ENCODE results near the gene C9orf40. TPM values are rescaled to one million over a fixed set of nuclear protein-coding genes. Genes with fewer than 3 reads are reported as not detected.
A peak's percentile ranks its signal among the peaks of the same experiment; 100 is the strongest.

The C9orf40 gene
- polyA plus RNA-seq, 1 donor (not counting 4 experiments of a cell fraction or from before 2014, with no cell fraction given), result 5.1 TPM

DNA sequence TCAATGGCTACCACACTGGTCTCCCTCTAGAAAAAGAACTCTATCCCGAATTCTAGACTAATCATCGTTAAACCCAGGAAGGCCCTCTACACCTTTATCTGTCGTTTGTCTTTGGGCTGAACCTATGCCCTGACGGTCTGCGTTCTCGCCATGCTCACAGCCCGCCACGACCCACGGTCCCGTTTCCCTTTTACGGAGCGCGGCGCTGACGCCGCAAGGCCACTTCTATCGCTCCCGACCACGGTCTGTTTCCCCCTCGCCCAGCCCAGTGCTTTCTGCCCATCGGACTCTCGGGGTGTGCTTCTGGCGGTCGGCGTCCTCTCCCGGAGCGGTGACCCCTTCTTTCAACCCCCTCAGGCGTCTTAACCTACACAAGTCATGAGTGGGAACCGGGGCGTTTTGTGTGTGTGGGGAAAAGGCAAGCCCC, 974 bp downstream of the C9orf40 start:
- H3K27me3 ChIP-seq (ENCODE audit: control insufficient read depth, extremely low read depth, insufficient read depth, low read length), result no peaks in the 10 kb centered on the region
- peak overlapping the region; percentile 82 for H3K4me2 ChIP-seq (ENCODE audit: control insufficient read depth, extremely low read depth, insufficient read depth, low read depth, low read length)
- peak overlapping the region; percentile 91 for H3K9ac ChIP-seq (ENCODE audit: control insufficient read depth, extremely low read depth, insufficient read depth, low read length)
- dilution Hi-C loops (cut with MboI; ENCODE audit: extremely low pct_ligation_motif_present, low sequenced_read_pairs), result no loop called here
- no peaks in the 10 kb centered on the region for H3K9me1 ChIP-seq (ENCODE audit: control insufficient read depth, extremely low read depth, insufficient read depth, low read length)
- no peaks in the 10 kb centered on the region for H3K9me3 ChIP-seq (ENCODE audit: control insufficient read depth, low read depth, low read length)
- DNase-seq (ENCODE audit: low read depth, low spot score), result no peak
- no peak for TF ChIP-seq CTCF (optimal IDR thresholded peaks at IDR 0.05 in 1 of 3, IDR thresholded peaks at IDR 0.05 in 1 of 3, conservative IDR thresholded peaks at IDR 0.05 in 1 of 3; ENCODE audit: extremely low read depth in 1 of 3, insufficient read depth in 2 of 3, low read length in 3 of 3)
- peak overlapping the region; percentile 83 for H3K27ac ChIP-seq (ENCODE audit: control insufficient read depth, insufficient read depth, low read length)
- peaks cover 6% of the 10 kb centered on the region for H3K79me2 ChIP-seq (ENCODE audit: control insufficient read depth, insufficient read depth, low read length)
- peak overlapping the region; percentile 97 for H2AFZ ChIP-seq (ENCODE audit: control insufficient read depth, low read length)
- peak overlapping the region; percentile 89 to 95 (median 89) for H3K4me3 ChIP-seq (ENCODE audit: control insufficient read depth in 2 of 3, extremely low read depth in 1 of 3, insufficient read depth in 2 of 3, low read depth in 1 of 3, low read length in 3 of 3)
- peaks cover 8% of the 10 kb centered on the region for H3K4me1 ChIP-seq (ENCODE audit: control insufficient read depth, extremely low read depth, insufficient read depth, low read length)
- no peak for FAIRE-seq
- no peaks in the 10 kb centered on the region for H3K36me3 ChIP-seq (ENCODE audit: control insufficient read depth in 2 of 2, extremely low read depth in 1 of 2, insufficient read depth in 2 of 2, low read length in 2 of 2)
- no peaks in the 10 kb centered on the region for H4K20me1 ChIP-seq (ENCODE audit: control insufficient read depth, extremely low read depth, insufficient read depth, low read length)

DNA sequence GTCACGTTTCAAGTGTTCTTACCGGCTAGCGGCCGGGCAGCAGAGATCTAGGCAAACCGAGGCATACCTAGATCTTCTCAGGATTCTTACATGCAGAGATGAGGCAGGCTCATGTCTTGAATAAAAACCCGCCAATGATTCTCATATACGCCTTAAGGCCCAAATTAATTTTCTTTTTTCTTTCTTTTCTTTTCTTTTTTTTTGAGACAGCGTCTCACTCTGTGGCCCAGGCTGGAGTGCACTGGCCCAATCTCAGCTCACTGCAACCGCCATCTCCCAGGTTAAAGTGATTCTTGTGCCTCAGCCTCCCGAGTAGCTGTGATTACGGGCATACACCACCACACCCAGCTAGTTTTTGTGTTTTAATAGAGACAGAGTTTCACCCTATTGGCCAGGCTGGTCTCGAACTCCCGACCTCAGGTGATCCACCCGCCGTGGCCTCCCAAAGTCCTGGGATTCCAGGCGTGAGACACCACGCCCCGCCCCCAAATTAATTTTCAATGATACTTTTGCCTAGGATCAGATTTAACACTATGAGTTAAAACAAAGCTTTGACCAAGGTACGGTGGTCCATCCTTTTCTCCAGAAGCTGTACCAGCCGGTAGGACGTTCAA, 1.5 kb downstream of the C9orf40 start:
- no peaks in the 10 kb centered on the region for H4K20me1 ChIP-seq (ENCODE audit: control insufficient read depth, extremely low read depth, insufficient read depth, low read length)
- FAIRE-seq, result no peak
- peak overlapping the region; percentile 83 for H3K27ac ChIP-seq (ENCODE audit: control insufficient read depth, insufficient read depth, low read length)
- peaks cover 8% of the 10 kb centered on the region for H3K4me1 ChIP-seq (ENCODE audit: control insufficient read depth, extremely low read depth, insufficient read depth, low read length)
- H3K4me3 ChIP-seq (ENCODE audit: control insufficient read depth in 2 of 3, extremely low read depth in 1 of 3, insufficient read depth in 2 of 3, low read depth in 1 of 3, low read length in 3 of 3), result peak overlapping the region; percentile 89 to 95 (median 89)
- peak overlapping the region; percentile 82 for H3K4me2 ChIP-seq (ENCODE audit: control insufficient read depth, extremely low read depth, insufficient read depth, low read depth, low read length)
- H2AFZ ChIP-seq (ENCODE audit: control insufficient read depth, low read length), result peak overlapping the region; percentile 97
- dilution Hi-C loops (cut with MboI; ENCODE audit: extremely low pct_ligation_motif_present, low sequenced_read_pairs), result no loop called here
- H3K9me3 ChIP-seq (ENCODE audit: control insufficient read depth, low read depth, low read length), result no peaks in the 10 kb centered on the region
- peaks cover 6% of the 10 kb centered on the region for H3K79me2 ChIP-seq (ENCODE audit: control insufficient read depth, insufficient read depth, low read length)
- TF ChIP-seq EZH2 (IDR thresholded peaks at IDR 0.05; ENCODE audit: low read length) (no peak), CTCF (optimal IDR thresholded peaks at IDR 0.05 in 1 of 3, IDR thresholded peaks at IDR 0.05 in 1 of 3, conservative IDR thresholded peaks at IDR 0.05 in 1 of 3; ENCODE audit: extremely low read depth in 1 of 3, insufficient read depth in 2 of 3, low read length in 3 of 3) (no peak)
- peak overlapping the region; percentile 91 for H3K9ac ChIP-seq (ENCODE audit: control insufficient read depth, extremely low read depth, insufficient read depth, low read length)
- no peak for DNase-seq (ENCODE audit: low read depth, low spot score)
- H3K27me3 ChIP-seq (ENCODE audit: control insufficient read depth, extremely low read depth, insufficient read depth, low read length), result no peaks in the 10 kb centered on the region
- no peaks in the 10 kb centered on the region for H3K9me1 ChIP-seq (ENCODE audit: control insufficient read depth, extremely low read depth, insufficient read depth, low read length)
- H3K36me3 ChIP-seq (ENCODE audit: control insufficient read depth in 2 of 2, extremely low read depth in 1 of 2, insufficient read depth in 2 of 2, low read length in 2 of 2), result no peaks in the 10 kb centered on the region

Data from keratinocyte (primary cell).